ENCODE measurements around the gene TDRD7.

Gene TDRD7

DNA sequence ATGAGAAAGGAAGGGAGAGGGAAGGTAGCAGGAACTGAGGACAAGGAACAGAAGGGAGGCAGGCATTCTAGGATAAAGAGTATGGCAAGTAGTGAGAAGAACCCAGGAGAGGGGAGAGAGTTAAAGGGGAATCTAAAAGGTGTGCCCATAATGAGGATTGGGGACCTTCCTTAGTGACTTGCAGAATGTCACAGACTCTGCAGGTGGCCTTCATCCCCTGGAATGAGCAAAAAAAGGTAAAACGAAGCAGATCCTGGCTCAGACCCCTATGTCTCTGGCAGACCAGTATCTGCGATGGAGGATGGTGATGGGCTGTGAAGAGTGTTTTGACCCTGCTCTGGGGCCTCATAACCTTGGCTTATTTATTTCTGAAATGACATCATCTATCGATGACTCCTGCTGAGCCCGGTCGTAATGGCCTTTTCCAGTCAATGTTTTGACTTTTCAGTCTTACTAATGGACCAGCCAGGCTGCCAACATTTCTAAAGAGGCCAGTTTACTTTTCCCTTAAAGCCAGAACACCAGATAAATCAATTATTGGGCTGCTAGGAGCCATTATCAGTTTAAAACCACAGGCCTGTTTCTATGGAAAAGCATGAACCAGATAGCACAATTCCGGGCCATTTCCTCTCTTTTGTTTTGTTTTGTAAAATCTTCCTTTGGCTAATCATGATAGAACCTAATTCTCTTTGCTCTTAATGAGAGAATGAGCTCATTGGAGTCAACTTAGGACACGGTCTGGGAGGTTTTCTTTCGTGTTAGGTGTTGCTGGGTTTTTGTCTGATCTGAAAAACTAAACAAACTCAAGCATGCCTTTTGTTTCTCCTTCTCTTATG, 92.7 kb downstream of the TDRD7 start:
- POLR2A ChIA-PET = interaction anchor here (1.4 to 3.7 kb wide), 3 partner anchors 12 to 193 kb away, joined by 4 to 11 read pairs (median 7); partner anchors contain the start of genes NCBP1, TSTD2 and XPA
- TF ChIP-seq ZNF132 (tag by site-specific recombination; IDR thresholded peaks at IDR 0.05; ENCODE audit: borderline replicate concordance) (no peak), ZBTB17 (tag by site-specific recombination; IDR thresholded peaks at IDR 0.05) (peak; percentile 60), ZFP37 (tag by site-specific recombination; IDR thresholded peaks at IDR 0.05) (no peak), ZNF660 (tag by site-specific recombination; IDR thresholded peaks at IDR 0.05) (0 out of 2 replicates have a peak, but pooled peaks have one; percentile 43), ZNF600 (tag by site-specific recombination; IDR thresholded peaks at IDR 0.05) (peak; percentile 86), ZBTB21 (tag by site-specific recombination; IDR thresholded peaks at IDR 0.05) (peak; percentile 34; the same call in 1 of the 2 replicates), ZBTB20 (tag by site-specific recombination; IDR thresholded peaks at IDR 0.05) (0 out of 2 replicates have a peak, but pooled peaks have one; percentile 30), WT1 (tag by site-specific recombination; IDR thresholded peaks at IDR 0.05) (no peak), FEZF1 (tag by site-specific recombination; IDR thresholded peaks at IDR 0.05) (peak; percentile 94), TCF7L2 (IDR thresholded peaks at IDR 0.05; ENCODE audit: borderline replicate concordance, low read depth, low read length) (peak; percentile 67; the same call in 1 of the 2 replicates), ZNF596 (tag by site-specific recombination; IDR thresholded peaks at IDR 0.05) (no peak), ZEB2 (tag by site-specific recombination; IDR thresholded peaks at IDR 0.05) (peak; percentile 62; the same call in 1 of the 2 replicates), ZNF629 (tag by site-specific recombination; IDR thresholded peaks at IDR 0.05) (peak; percentile 81), MEIS1 (CRISPR knock-in tag; IDR thresholded peaks at IDR 0.05; ENCODE audit: borderline replicate concordance) (no peak), TRIM28 (IDR thresholded peaks at IDR 0.05; ENCODE audit: borderline replicate concordance, low read length) (0 out of 2 replicates have a peak, but pooled peaks have one; percentile 38), PRDM1 (tag by site-specific recombination; IDR thresholded peaks at IDR 0.05) (peak; percentile 68), ZFP69B (tag by site-specific recombination; IDR thresholded peaks at IDR 0.05) (peak; percentile 63; the same call in 1 of the 2 replicates)
- TF ChIP-seq, protein P1, sequence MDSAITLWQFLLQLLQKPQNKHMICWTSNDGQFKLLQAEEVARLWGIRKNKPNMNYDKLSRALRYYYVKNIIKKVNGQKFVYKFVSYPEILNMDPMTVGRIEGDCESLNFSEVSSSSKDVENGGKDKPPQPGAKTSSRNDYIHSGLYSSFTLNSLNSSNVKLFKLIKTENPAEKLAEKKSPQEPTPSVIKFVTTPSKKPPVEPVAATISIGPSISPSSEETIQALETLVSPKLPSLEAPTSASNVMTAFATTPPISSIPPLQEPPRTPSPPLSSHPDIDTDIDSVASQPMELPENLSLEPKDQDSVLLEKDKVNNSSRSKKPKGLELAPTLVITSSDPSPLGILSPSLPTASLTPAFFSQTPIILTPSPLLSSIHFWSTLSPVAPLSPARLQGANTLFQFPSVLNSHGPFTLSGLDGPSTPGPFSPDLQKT (IDR thresholded peaks at IDR 0.05; ENCODE audit: borderline replicate concordance, low read depth, low read length) = no peak
- TF ChIP-seq, protein P2, sequence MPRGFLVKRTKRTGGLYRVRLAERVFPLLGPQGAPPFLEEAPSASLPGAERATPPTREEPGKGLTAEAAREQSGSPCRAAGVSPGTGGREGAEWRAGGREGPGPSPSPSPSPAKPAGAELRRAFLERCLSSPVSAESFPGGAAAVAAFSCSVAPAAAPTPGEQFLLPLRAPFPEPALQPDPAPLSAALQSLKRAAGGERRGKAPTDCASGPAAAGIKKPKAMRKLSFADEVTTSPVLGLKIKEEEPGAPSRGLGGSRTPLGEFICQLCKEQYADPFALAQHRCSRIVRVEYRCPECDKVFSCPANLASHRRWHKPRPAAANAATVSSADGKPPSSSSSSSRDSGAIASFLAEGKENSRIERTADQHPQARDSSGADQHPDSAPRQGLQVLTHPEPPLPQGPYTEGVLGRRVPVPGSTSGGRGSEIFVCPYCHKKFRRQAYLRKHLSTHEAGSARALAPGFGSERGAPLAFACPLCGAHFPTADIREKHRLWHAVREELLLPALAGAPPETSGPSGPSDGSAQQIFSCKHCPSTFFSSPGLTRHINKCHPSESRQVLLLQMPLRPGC (tag by site-specific recombination; IDR thresholded peaks at IDR 0.05) = 0 out of 2 replicates have a peak, but pooled peaks have one; percentile 21
- TF ChIP-seq, protein P3, sequence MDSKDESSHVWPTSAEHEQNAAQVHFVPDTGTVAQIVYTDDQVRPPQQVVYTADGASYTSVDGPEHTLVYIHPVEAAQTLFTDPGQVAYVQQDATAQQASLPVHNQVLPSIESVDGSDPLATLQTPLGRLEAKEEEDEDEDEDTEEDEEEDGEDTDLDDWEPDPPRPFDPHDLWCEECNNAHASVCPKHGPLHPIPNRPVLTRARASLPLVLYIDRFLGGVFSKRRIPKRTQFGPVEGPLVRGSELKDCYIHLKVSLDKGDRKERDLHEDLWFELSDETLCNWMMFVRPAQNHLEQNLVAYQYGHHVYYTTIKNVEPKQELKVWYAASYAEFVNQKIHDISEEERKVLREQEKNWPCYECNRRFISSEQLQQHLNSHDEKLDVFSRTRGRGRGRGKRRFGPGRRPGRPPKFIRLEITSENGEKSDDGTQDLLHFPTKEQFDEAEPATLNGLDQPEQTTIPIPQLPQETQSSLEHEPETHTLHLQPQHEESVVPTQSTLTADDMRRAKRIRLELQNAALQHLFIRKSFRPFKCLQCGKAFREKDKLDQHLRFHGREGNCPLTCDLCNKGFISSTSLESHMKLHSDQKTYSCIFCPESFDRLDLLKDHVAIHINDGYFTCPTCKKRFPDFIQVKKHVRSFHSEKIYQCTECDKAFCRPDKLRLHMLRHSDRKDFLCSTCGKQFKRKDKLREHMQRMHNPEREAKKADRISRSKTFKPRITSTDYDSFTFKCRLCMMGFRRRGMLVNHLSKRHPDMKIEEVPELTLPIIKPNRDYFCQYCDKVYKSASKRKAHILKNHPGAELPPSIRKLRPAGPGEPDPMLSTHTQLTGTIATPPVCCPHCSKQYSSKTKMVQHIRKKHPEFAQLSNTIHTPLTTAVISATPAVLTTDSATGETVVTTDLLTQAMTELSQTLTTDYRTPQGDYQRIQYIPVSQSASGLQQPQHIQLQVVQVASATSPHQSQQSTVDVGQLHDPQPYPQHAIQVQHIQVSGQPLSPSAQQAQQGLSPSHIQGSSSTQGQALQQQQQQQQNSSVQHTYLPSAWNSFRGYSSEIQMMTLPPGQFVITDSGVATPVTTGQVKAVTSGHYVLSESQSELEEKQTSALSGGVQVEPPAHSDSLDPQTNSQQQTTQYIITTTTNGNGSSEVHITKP (tag by site-specific recombination; IDR thresholded peaks at IDR 0.05) = peak; percentile 59
- TF ChIP-seq, protein P4, sequence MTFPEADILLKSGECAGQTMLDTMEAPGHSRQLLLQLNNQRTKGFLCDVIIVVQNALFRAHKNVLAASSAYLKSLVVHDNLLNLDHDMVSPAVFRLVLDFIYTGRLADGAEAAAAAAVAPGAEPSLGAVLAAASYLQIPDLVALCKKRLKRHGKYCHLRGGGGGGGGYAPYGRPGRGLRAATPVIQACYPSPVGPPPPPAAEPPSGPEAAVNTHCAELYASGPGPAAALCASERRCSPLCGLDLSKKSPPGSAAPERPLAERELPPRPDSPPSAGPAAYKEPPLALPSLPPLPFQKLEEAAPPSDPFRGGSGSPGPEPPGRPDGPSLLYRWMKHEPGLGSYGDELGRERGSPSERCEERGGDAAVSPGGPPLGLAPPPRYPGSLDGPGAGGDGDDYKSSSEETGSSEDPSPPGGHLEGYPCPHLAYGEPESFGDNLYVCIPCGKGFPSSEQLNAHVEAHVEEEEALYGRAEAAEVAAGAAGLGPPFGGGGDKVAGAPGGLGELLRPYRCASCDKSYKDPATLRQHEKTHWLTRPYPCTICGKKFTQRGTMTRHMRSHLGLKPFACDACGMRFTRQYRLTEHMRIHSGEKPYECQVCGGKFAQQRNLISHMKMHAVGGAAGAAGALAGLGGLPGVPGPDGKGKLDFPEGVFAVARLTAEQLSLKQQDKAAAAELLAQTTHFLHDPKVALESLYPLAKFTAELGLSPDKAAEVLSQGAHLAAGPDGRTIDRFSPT (tag by site-specific recombination; IDR thresholded peaks at IDR 0.05) = peak; percentile 70
- TF ChIP-seq, protein P5, sequence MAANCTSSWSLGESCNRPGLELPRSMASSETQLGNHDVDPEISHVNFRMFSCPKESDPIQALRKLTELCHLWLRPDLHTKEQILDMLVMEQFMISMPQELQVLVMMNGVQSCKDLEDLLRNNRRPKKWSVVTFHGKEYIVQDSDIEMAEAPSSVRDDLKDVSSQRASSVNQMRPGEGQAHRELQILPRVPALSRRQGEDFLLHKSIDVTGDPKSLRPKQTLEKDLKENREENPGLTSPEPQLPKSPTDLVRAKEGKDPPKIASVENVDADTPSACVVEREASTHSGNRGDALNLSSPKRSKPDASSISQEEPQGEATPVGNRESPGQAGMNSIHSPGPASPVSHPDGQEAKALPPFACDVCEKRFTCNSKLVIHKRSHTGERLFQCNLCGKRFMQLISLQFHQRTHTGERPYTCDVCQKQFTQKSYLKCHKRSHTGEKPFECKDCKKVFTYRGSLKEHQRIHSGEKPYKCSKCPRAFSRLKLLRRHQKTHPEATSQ (tag by site-specific recombination; IDR thresholded peaks at IDR 0.05) = no peak
- TF ChIP-seq, protein P6, sequence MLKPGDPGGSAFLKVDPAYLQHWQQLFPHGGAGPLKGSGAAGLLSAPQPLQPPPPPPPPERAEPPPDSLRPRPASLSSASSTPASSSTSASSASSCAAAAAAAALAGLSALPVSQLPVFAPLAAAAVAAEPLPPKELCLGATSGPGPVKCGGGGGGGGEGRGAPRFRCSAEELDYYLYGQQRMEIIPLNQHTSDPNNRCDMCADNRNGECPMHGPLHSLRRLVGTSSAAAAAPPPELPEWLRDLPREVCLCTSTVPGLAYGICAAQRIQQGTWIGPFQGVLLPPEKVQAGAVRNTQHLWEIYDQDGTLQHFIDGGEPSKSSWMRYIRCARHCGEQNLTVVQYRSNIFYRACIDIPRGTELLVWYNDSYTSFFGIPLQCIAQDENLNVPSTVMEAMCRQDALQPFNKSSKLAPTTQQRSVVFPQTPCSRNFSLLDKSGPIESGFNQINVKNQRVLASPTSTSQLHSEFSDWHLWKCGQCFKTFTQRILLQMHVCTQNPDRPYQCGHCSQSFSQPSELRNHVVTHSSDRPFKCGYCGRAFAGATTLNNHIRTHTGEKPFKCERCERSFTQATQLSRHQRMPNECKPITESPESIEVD (tag by site-specific recombination; IDR thresholded peaks at IDR 0.05) = peak; percentile 55

More for the DNA sequence above, 92.7 kb downstream of the TDRD7 start:
- H3K36me3 ChIP-seq (ENCODE audit: control insufficient read depth in 2 of 2, insufficient read depth in 1 of 2, low read length in 2 of 2) = peaks cover 0 to 4% of the 10 kb centered on the region in 2 experiments; a peak in 1 of 3 replicates
- peak overlapping the region; percentile 40 for H3K27ac ChIP-seq (ENCODE audit: extremely low read depth, low read depth, low read length)
- no peak overlapping the region; the same call in 1 of the 2 replicates for H3K4me3 ChIP-seq (ENCODE audit: low read depth, low read length)
- CTCF ChIA-PET = interaction anchor here (1.0 to 4.8 kb wide), 5 partner anchors 16 to 94 kb away, joined by 3 to 30 read pairs (median 6); no protein-coding TSS in a partner anchor
- peaks cover 3% of the 10 kb centered on the region; the same call in 1 of the 2 replicates for H3K4me1 ChIP-seq (ENCODE audit: control insufficient read depth, insufficient read depth, low read length)
- no peaks in the 10 kb centered on the region for H3K9me3 ChIP-seq (ENCODE audit: control insufficient read depth, insufficient read depth, low read depth, low read length)

Data from HEK293 (cell line).